ENCODE data around the gene PLCL2. TPM values are rescaled to one million over a fixed set of nuclear protein-coding genes. Genes with fewer than 3 reads are reported as not detected.
A peak's percentile ranks its signal among the peaks of the same experiment; 100 is the strongest.

PLCL2 gene
- total and polyA plus RNA-seq, 4 donors: 1.0 to 16.7 (median 7.1) TPM

DNA sequence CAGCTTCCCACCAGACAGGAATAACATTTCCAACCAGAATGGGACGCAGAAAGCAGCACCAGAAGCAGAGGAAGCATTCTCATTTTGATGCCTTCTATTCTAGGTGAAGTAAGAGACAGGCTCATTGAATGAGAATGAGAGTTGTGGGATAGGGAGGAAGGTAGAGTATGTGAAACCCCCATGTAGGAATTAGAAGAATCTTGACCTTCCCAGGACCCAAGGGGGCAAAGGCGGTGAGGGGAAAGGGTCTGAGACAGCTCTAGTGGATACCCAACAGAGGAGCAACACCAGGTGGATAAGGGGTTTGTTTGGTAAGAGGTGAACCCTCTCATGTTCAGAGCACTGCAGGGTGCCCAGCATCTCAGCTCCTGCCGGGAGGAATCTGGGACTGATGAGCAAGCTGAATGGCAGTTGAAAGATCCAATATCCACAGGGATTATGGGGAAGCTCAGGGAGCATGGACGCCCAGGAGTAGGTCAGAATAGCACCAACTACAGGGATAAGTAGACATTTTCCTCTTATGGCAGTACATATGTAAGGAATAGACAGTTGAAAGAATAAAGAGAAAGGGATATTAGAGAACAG lies 77.0 kb downstream of the PLCL2 start:
- TF ChIP-seq, protein P1, sequence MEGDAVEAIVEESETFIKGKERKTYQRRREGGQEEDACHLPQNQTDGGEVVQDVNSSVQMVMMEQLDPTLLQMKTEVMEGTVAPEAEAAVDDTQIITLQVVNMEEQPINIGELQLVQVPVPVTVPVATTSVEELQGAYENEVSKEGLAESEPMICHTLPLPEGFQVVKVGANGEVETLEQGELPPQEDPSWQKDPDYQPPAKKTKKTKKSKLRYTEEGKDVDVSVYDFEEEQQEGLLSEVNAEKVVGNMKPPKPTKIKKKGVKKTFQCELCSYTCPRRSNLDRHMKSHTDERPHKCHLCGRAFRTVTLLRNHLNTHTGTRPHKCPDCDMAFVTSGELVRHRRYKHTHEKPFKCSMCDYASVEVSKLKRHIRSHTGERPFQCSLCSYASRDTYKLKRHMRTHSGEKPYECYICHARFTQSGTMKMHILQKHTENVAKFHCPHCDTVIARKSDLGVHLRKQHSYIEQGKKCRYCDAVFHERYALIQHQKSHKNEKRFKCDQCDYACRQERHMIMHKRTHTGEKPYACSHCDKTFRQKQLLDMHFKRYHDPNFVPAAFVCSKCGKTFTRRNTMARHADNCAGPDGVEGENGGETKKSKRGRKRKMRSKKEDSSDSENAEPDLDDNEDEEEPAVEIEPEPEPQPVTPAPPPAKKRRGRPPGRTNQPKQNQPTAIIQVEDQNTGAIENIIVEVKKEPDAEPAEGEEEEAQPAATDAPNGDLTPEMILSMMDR (IDR thresholded peaks at IDR 0.05; ENCODE audit: control extremely low read depth, extremely low read depth): no peak
- H3K4me1 ChIP-seq (ENCODE audit: control insufficient read depth in 5 of 5, insufficient read depth in 5 of 5, low read length in 5 of 5): peaks cover 0 to 4% (median 0%) of the 10 kb centered on the region in 5 donors
- 91% methylated on average over 4 of the region's 4 CpGs for WGBS, 2 donors

DNA sequence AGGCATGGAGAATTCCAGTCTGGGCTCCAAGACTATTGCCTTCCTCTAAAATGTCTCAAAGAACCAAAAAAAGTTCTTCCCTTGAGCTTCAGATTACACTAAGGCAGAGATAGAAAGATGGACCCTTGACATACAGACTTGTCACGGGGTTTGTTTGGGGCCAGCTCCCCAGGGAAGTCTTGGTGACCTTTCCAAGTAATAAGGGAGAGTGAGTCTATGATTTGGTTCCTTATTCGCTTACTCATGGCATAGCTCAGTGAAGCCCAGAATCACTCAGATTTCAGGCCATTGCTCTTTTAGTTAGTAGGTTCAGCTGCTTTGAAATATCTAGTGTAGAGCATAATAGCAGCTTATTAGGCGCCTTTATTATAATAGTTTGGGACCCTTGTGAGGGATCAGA lies 90.3 kb downstream of the PLCL2 start:
- 65 to 82% methylated on average over 3 of the region's 3 CpGs for WGBS, 2 donors
- Histone ChIP-seq H3K36me3 (ENCODE audit: control insufficient read depth in 4 of 4, insufficient read depth in 4 of 4, low read length in 4 of 4) (peaks cover 0 to 2% (median 0%) of the 10 kb centered on the region in 4 donors), H3K9me3 (ENCODE audit: control insufficient read depth in 4 of 4, insufficient read depth in 3 of 4, low read length in 3 of 4) (no peaks in the 10 kb centered on the region), H3K27ac (ENCODE audit: low read depth in 1 of 2, low read length in 1 of 2) (peak overlapping the region in 1 of 2 donors; percentile 48), H3K27me3 (ENCODE audit: control insufficient read depth in 3 of 3, insufficient read depth in 3 of 3, low read length in 2 of 3) (no peaks in the 10 kb centered on the region), H3K4me3 (no peak overlapping the region), H3K4me1 (ENCODE audit: control insufficient read depth in 5 of 5, insufficient read depth in 5 of 5, low read length in 5 of 5) (peaks cover 0 to 8% (median 0%) of the 10 kb centered on the region in 5 donors), H3K9ac (ENCODE audit: insufficient read depth in 1 of 2, low read length in 2 of 2) (no peak overlapping the region)
- TF ChIP-seq, protein P1 (IDR thresholded peaks at IDR 0.05; ENCODE audit: control extremely low read depth, extremely low read depth): no peak
- DNase-seq (no peak), ATAC-seq (ENCODE audit: insufficient read depth, low FRiP score) (no peak)

More for the DNA sequence above, 77.0 kb downstream of the PLCL2 start:
- no peaks in the 10 kb centered on the region for H3K27me3 ChIP-seq (ENCODE audit: control insufficient read depth in 3 of 3, insufficient read depth in 3 of 3, low read length in 2 of 3)
- DNase-seq (no peak), ATAC-seq (ENCODE audit: insufficient read depth, low FRiP score) (no peak)
- H3K9me3 ChIP-seq (ENCODE audit: control insufficient read depth in 4 of 4, insufficient read depth in 3 of 4, low read length in 3 of 4): no peaks in the 10 kb centered on the region
- H3K4me3 ChIP-seq: no peak overlapping the region
- no peak overlapping the region for H3K9ac ChIP-seq (ENCODE audit: insufficient read depth in 1 of 2, low read length in 2 of 2)
- peak overlapping the region in 1 of 2 donors; percentile 26 for H3K27ac ChIP-seq (ENCODE audit: low read depth in 1 of 2, low read length in 1 of 2)
- H3K36me3 ChIP-seq (ENCODE audit: control insufficient read depth in 4 of 4, insufficient read depth in 4 of 4, low read length in 4 of 4): no peaks in the 10 kb centered on the region

DNA sequence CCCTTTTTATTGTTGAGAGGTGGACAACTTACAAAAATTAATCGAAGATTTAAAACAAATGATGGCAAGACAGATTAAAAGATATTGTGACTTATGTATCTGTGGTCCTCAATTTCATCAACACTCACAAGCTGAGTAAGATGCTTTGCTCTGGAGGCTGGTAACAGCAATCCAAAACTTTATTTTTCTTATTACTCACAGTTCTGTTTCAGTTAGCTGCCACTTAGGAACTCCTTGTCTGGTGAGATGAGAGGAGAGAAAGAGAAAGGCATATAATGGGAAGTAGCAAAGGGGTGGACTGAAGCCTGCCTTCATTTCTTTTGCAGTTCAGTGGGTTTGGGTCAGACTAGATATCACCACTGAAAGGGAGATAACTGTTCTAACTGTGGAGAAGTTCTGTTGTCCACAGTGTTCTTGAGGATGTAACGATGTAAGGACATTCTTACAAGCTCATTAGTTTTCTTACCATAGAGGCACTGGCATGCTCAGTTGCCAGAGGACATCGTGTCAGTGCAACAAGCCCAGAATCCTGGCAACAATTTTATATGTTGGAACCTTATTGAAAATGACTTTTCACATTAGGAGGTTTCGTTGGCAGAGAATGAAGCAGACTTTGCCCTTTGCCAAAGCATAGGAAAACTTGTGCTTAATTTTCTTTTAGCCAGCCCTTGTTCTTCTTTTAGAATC lies 93.6 kb downstream of the PLCL2 start:
- no peaks in the 10 kb centered on the region for H3K9me3 ChIP-seq (ENCODE audit: control insufficient read depth in 4 of 4, insufficient read depth in 3 of 4, low read length in 3 of 4)
- H3K9ac ChIP-seq (ENCODE audit: insufficient read depth in 1 of 2, low read length in 2 of 2): no peak overlapping the region
- peaks cover 0 to 13% (median 0%) of the 10 kb centered on the region in 5 donors for H3K4me1 ChIP-seq (ENCODE audit: control insufficient read depth in 5 of 5, insufficient read depth in 5 of 5, low read length in 5 of 5)
- no peaks in the 10 kb centered on the region for H3K27me3 ChIP-seq (ENCODE audit: control insufficient read depth in 3 of 3, insufficient read depth in 3 of 3, low read length in 2 of 3)
- DNase-seq (no peak), ATAC-seq (ENCODE audit: insufficient read depth, low FRiP score) (no peak)
- H3K36me3 ChIP-seq (ENCODE audit: control insufficient read depth in 4 of 4, insufficient read depth in 4 of 4, low read length in 4 of 4): peaks cover 0 to 2% (median 0%) of the 10 kb centered on the region in 4 donors
- TF ChIP-seq, protein P1 (IDR thresholded peaks at IDR 0.05; ENCODE audit: control extremely low read depth, extremely low read depth): no peak
- no peak overlapping the region for H3K4me3 ChIP-seq
- WGBS, 2 donors: 92 to 96% methylated on average over 4 of the region's 4 CpGs
- peak overlapping the region in 1 of 2 donors; percentile 60 for H3K27ac ChIP-seq (ENCODE audit: low read depth in 1 of 2, low read length in 1 of 2)
